ENCODE measurements around the gene APOBEC4.

The APOBEC4 gene

GRCh38 chr1:183600634-183601033, 52.5 kb downstream of the APOBEC4 start:
- no peak for TF ChIP-seq CTCF (IDR thresholded peaks at IDR 0.05)
- no peak overlapping the region for H3K27ac Mint-ChIP-seq
- no peak for DNase-seq

GRCh38 chr1:183600136-183600535, 53.0 kb downstream of the APOBEC4 start:
- Mint-ChIP-seq H3K27ac (no peak overlapping the region), H3K36me3 (ENCODE audit: low read depth) (no peaks in the 10 kb centered on the region), H3K9me3 (no peaks in the 10 kb centered on the region), H3K4me1 (peaks cover 18% of the 10 kb centered on the region), H3K27me3 (ENCODE audit: low read depth, poor library complexity) (peaks cover 4% of the 10 kb centered on the region), H3K4me3 (no peak overlapping the region)
- TF ChIP-seq CTCF (IDR thresholded peaks at IDR 0.05) = no peak
- DNase-seq = no peak

More at GRCh38 chr1:183600634-183601033, 52.5 kb downstream of the APOBEC4 start:
- Mint-ChIP-seq H3K9me3 (no peaks in the 10 kb centered on the region), H3K36me3 (ENCODE audit: low read depth) (no peaks in the 10 kb centered on the region), H3K4me3 (no peak overlapping the region), H3K27me3 (ENCODE audit: low read depth, poor library complexity) (peaks cover 4% of the 10 kb centered on the region), H3K4me1 (peaks cover 18% of the 10 kb centered on the region)

GRCh38 chr1:183598386-183598785, 54.7 kb downstream of the APOBEC4 start:
- peak overlapping the region; percentile 6 for H3K27ac Mint-ChIP-seq
- no peak for DNase-seq

GRCh38 chr1:183597656-183598347, 55.3 kb downstream of the APOBEC4 start:
- peaks cover 19% of the 10 kb centered on the region for H3K4me1 Mint-ChIP-seq
- DNase-seq = no peak
- H3K4me3 Mint-ChIP-seq = no peak overlapping the region
- no peak for TF ChIP-seq CTCF (IDR thresholded peaks at IDR 0.05)
- H3K27me3 Mint-ChIP-seq (ENCODE audit: low read depth, poor library complexity) = no peaks in the 10 kb centered on the region
- H3K36me3 Mint-ChIP-seq (ENCODE audit: low read depth) = no peaks in the 10 kb centered on the region
- no peaks in the 10 kb centered on the region for H3K9me3 Mint-ChIP-seq
- H3K27ac Mint-ChIP-seq = peak overlapping the region; percentile 6

More at GRCh38 chr1:183598386-183598785, 54.7 kb downstream of the APOBEC4 start:
- H3K4me1 Mint-ChIP-seq = peaks cover 14% of the 10 kb centered on the region
- TF ChIP-seq CTCF (IDR thresholded peaks at IDR 0.05) = no peak
- H3K9me3 Mint-ChIP-seq = no peaks in the 10 kb centered on the region
- no peaks in the 10 kb centered on the region for H3K36me3 Mint-ChIP-seq (ENCODE audit: low read depth)
- H3K4me3 Mint-ChIP-seq = no peak overlapping the region
- H3K27me3 Mint-ChIP-seq (ENCODE audit: low read depth, poor library complexity) = no peaks in the 10 kb centered on the region

- Mint-ChIP-seq H3K36me3 (ENCODE audit: low read depth) (no peaks in the 10 kb centered on the region), H3K4me3 (no peak overlapping the region), H3K27ac (no peak overlapping the region), H3K9me3 (no peaks in the 10 kb centered on the region), H3K27me3 (ENCODE audit: low read depth, poor library complexity) (no peaks in the 10 kb centered on the region), H3K4me1 (peaks cover 31% of the 10 kb centered on the region)
- no peak for TF ChIP-seq CTCF (IDR thresholded peaks at IDR 0.05)
- DNase-seq = no peak
Observed at GRCh38 chr1:183596500-183596899, 56.6 kb downstream of the APOBEC4 start.
